Left lung (tissue), 10 donors: ENCODE data around the gene RPS15. TPM values are rescaled to one million over a fixed set of nuclear protein-coding genes. Genes with fewer than 3 reads are reported as not detected.

ENCODE experiments used
- ATAC-seq: fragments of 200-7000 bp; cut with Tn5 transposase; one replicate; pipeline ENCODE4 v1.9.1; 2020; ENCODE audit warnings: moderate library complexity
- DNase-seq, 4 donors: peaks; one replicate each; pipeline ENCODE4 v3.0.0-alpha.2; 2013 to 2020
- H3K27ac ChIP-seq, 2 donors: fragments of 200-600 bp; sonication (generic) in 1 of 2; one replicate each; pipeline versions ENCODE4 v1.5.0 to v1.8.0; 2020 to 2021
- H3K27me3 ChIP-seq, 2 donors: fragments of 200-600 bp; sonication (generic) in 1 of 2; one replicate each; pipeline versions ENCODE4 v1.5.0 to v1.8.0; 2020 to 2021
- H3K36me3 ChIP-seq, 2 donors: fragments of 200-600 bp; sonication (generic) in 1 of 2; one replicate each; pipeline versions ENCODE4 v1.5.0 to v1.8.0; 2020 to 2021
- H3K4me1 ChIP-seq, 2 donors: fragments of 200-600 bp; one replicate each; pipeline ENCODE4 v1.8.0; 2021
- H3K4me3 ChIP-seq, 2 donors: fragments of 200-600 bp; sonication (generic) in 1 of 2; one replicate each; pipeline versions ENCODE4 v1.5.0 to v1.8.0; 2020 to 2021; ENCODE audit warnings: mild to moderate bottlenecking in 1 of 2
- H3K9me3 ChIP-seq, 2 donors: fragments of 200-600 bp; sonication (generic) in 1 of 2; one replicate each; pipeline versions ENCODE4 v1.5.0 to v1.8.0; 2020 to 2021
- intact Hi-C, 2 donors: fragments of 100-400 bp; cut with DNase I; formaldehyde crosslinking; loops; one replicate each; pipeline versions ENCODE4 v1.11.2 to v1.14.2; 2022
- polyA plus RNA-seq, 6 donors: library from polyadenylated mRNA; unstranded; fragments of 120-200 nt; gene quantifications; one replicate each; pipeline ENCODE4 v1.2.1, GENCODE V29; 2013; ENCODE audit not compliant: insufficient read length in 6 of 6
- total RNA-seq, 2 donors: library from RNA; stranded (reverse); fragmentation: NEBNext Ultra II Directional; extraction: Animal tissue kit (Norgen Biotek cat#: 25700); gene quantifications; one replicate each; pipeline ENCODE4 v1.2.1, GENCODE V29; 2021
- TF ChIP-seq, protein P1 (sequence below), 2 donors: fragments of 200-600 bp; sonication (generic) in 1 of 2; IDR thresholded peaks; one replicate each; pipeline versions ENCODE4 v1.5.0 to v1.8.0; 2021; ENCODE audit warnings: antibody characterized with exemption in 2 of 2
- donor health status: DM: no; HTN: yes; CAD: no.
- donor health status: DM: no; HTN: no; CAD: no.

The RPS15 gene
- total and polyA plus RNA-seq, 8 donors, result 673 to 987 (median 836) TPM

DNA sequence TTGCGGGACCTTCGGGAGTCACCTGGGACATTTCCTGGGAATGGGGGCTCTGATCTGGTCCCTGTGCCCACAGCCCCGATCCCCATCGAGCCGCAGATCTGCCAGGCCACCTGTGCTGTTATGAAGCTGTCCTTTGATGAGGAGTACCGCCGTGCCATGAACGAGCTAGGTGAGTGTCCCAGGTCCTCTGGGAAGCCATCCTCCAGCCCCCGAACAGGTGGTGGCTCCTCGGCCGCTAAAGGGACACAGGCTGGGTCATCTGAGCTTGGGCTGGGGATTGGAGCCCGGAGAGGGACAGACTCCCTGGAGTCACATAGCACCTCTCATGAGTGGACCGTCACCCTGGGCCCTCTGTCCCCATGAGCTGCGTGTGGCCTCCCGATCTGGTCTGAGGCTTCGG lies 19.7 kb downstream of the RPS15 start:
- Histone ChIP-seq H3K4me3 (no peak overlapping the region), H3K36me3 (peaks cover 0 to 14% of the 10 kb centered on the region in 2 donors), H3K9me3 (no peaks in the 10 kb centered on the region), H3K27ac (no peak overlapping the region), H3K4me1 (peaks cover 0 to 23% of the 10 kb centered on the region in 2 donors), H3K27me3 (peaks cover 46 to 66% of the 10 kb centered on the region in 2 donors)
- intact Hi-C loops, result no loop called here
- no peak for ATAC-seq
- no peak for DNase-seq
- TF ChIP-seq, protein P1, sequence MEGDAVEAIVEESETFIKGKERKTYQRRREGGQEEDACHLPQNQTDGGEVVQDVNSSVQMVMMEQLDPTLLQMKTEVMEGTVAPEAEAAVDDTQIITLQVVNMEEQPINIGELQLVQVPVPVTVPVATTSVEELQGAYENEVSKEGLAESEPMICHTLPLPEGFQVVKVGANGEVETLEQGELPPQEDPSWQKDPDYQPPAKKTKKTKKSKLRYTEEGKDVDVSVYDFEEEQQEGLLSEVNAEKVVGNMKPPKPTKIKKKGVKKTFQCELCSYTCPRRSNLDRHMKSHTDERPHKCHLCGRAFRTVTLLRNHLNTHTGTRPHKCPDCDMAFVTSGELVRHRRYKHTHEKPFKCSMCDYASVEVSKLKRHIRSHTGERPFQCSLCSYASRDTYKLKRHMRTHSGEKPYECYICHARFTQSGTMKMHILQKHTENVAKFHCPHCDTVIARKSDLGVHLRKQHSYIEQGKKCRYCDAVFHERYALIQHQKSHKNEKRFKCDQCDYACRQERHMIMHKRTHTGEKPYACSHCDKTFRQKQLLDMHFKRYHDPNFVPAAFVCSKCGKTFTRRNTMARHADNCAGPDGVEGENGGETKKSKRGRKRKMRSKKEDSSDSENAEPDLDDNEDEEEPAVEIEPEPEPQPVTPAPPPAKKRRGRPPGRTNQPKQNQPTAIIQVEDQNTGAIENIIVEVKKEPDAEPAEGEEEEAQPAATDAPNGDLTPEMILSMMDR (IDR thresholded peaks at IDR 0.05), result no peak

DNA sequence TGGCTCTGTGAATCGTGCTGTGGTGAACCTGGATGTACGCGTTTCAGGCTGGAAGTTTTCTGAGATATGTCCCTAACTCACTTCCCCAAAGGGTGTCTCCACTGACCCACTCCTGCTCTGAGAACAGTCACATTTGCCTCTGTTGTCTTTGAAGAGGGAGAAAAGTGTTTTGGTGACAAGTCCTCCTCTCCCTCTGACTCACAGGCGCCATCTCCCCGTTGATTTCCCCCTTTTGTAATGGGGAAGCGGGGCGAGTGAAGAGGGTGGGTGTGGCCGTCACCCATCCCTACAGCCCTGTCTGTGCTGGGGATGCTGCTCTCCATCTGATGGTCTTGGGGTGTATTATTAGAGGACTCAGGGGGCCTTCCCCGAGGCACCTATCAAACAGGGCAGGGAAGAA lies 21.3 kb downstream of the RPS15 start:
- Histone ChIP-seq H3K4me3 (no peak overlapping the region), H3K27me3 (peaks cover 30 to 57% of the 10 kb centered on the region in 2 donors), H3K27ac (no peak overlapping the region), H3K36me3 (peaks cover 0 to 14% of the 10 kb centered on the region in 2 donors), H3K4me1 (peaks cover 0 to 18% of the 10 kb centered on the region in 2 donors), H3K9me3 (no peaks in the 10 kb centered on the region)
- ATAC-seq (no peak), DNase-seq (no peak)
- intact Hi-C loops, result no loop called here
- TF ChIP-seq, protein P1 (IDR thresholded peaks at IDR 0.05), result no peak

DNA sequence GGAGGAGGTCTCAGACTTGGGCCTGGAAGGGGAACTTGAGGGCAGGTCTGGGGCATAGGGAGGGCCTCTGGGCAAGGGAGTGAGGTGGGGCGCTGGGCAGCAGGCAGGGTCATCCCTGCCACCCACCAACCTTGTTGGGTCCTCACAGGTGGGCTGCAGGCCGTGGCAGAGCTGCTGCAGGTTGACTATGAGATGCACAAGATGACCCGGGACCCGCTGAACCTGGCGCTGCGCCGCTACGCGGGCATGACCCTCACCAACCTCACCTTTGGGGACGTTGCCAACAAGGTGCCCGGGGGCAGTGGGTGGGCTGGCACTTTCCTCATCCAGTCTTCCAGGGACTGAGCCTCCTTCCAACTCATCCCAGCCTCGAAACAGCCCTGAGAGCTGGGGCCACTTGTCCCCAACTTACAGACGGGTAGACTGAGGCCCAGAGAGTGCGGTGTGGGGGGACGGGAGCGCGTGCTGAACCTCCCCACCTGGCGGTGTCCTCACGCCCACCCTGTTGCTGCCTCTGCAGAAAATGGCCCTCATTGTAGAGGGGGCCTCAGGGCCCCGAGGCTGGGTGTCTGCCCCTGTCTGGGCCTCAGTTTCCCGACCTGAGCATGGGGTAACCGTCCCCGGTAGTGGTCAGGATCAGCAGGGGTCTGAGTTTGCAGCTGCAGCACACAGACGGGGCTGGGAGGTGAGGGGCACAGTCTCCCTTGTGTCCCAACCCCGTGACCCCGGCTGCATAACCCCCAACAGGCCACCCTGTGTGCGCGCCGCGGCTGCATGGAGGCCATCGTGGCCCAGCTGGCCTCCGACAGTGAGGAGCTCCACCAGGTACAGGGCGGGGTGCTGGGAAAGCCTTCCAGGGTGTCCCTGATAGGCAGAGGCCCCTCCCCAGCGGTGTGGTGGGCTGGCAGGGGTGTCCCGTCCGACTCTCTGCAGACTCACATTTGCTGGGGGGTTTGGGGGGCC lies 22.1 kb downstream of the RPS15 start:
- intact Hi-C loops, result no loop called here
- H3K9me3 ChIP-seq, result no peaks in the 10 kb centered on the region
- TF ChIP-seq, protein P1 (IDR thresholded peaks at IDR 0.05), result no peak
- ATAC-seq (no peak), DNase-seq (no peak)
- no peak overlapping the region for H3K4me3 ChIP-seq
- H3K36me3 ChIP-seq, result peaks cover 0 to 14% of the 10 kb centered on the region in 2 donors
- H3K27me3 ChIP-seq, result peaks cover 34 to 57% of the 10 kb centered on the region in 2 donors
- H3K27ac ChIP-seq, result no peak overlapping the region
- H3K4me1 ChIP-seq, result peaks cover 0 to 18% of the 10 kb centered on the region in 2 donors

DNA sequence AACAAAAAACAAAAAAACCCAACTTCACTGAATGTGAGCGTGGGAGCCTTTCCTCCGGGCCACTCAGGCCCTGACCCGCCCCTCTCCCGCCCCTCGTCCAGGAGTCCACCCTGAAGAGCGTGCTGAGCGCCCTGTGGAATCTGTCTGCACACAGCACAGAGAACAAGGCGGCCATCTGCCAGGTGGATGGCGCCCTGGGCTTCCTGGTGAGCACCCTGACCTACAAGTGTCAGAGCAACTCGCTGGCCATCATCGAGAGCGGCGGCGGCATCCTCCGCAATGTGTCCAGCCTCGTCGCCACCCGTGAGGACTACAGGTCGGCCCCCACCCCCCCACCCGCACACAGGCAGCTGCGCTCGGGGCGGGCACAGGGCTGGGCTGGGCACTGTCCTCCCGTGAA lies 23.7 kb downstream of the RPS15 start:
- no peak overlapping the region for H3K4me3 ChIP-seq
- H3K27me3 ChIP-seq, result peaks cover 36 to 57% of the 10 kb centered on the region in 2 donors
- TF ChIP-seq, protein P1 (IDR thresholded peaks at IDR 0.05), result no peak
- H3K9me3 ChIP-seq, result no peaks in the 10 kb centered on the region
- H3K36me3 ChIP-seq, result peaks cover 0 to 14% of the 10 kb centered on the region in 2 donors
- intact Hi-C loops, result no loop called here
- no peak for ATAC-seq
- H3K4me1 ChIP-seq, result peaks cover 0 to 20% of the 10 kb centered on the region in 2 donors
- H3K27ac ChIP-seq, result no peak overlapping the region
- peak in 1 of 4 donors; percentile 80 for DNase-seq
